ENCODE measurements around the gene HTR6.

Gene HTR6

GRCh38 chr1:19656780-19657466 is 7.8 kb upstream of the HTR6 start:
- no peak for DNase-seq (ENCODE audit: low spot score)
- no peak for TF ChIP-seq CTCF (IDR thresholded peaks at IDR 0.05; ENCODE audit: borderline replicate concordance, control extremely low read depth, extremely low read depth, insufficient read depth, missing control alignments)
- in situ Hi-C loops (cut with MboI; ENCODE audit: low sequenced_read_pairs, unreplicated experiment), result loop anchor here (10.0 kb wide), 1 partner anchor 322 kb away; no protein-coding TSS in a partner anchor

GRCh38 chr1:19657511-19657910 is 7.2 kb upstream of the HTR6 start:
- TF ChIP-seq CTCF (IDR thresholded peaks at IDR 0.05; ENCODE audit: borderline replicate concordance, control extremely low read depth, extremely low read depth, insufficient read depth, missing control alignments), result no peak
- in situ Hi-C loops (cut with MboI; ENCODE audit: low sequenced_read_pairs, unreplicated experiment), result loop anchor here (10.0 kb wide), 1 partner anchor 323 kb away; no protein-coding TSS in a partner anchor
- DNase-seq (ENCODE audit: low spot score), result no peak

- TF ChIP-seq CTCF (IDR thresholded peaks at IDR 0.05; ENCODE audit: borderline replicate concordance, control extremely low read depth, extremely low read depth, insufficient read depth, missing control alignments), result no peak
- no peak for DNase-seq (ENCODE audit: low spot score)
- in situ Hi-C loops (cut with MboI; ENCODE audit: low sequenced_read_pairs, unreplicated experiment), result loop anchor here (10.0 kb wide), 1 partner anchor 323 kb away; no protein-coding TSS in a partner anchor
Measured at GRCh38 chr1:19658186-19658585, 6.5 kb upstream of the HTR6 start.

- in situ Hi-C loops (cut with MboI; ENCODE audit: low sequenced_read_pairs, unreplicated experiment), result loop anchor here (5.0 kb wide), 1 partner anchor 41 kb away; no protein-coding TSS in a partner anchor
- TF ChIP-seq CTCF (IDR thresholded peaks at IDR 0.05; ENCODE audit: borderline replicate concordance, control extremely low read depth, extremely low read depth, insufficient read depth, missing control alignments), result peak; percentile 45
- no peak for DNase-seq (ENCODE audit: low spot score)
Measured at GRCh38 chr1:19661721-19662228, 2.9 kb upstream of the HTR6 start.

GRCh38 chr1:19662313-19662712 is 2.4 kb upstream of the HTR6 start:
- in situ Hi-C loops (cut with MboI; ENCODE audit: low sequenced_read_pairs, unreplicated experiment), result loop anchor here (5.0 kb wide), 1 partner anchor 40 kb away; no protein-coding TSS in a partner anchor
- DNase-seq (ENCODE audit: low spot score), result no peak
- no peak for TF ChIP-seq CTCF (IDR thresholded peaks at IDR 0.05; ENCODE audit: borderline replicate concordance, control extremely low read depth, extremely low read depth, insufficient read depth, missing control alignments)

GRCh38 chr1:19665186-19665495 is 466 bp downstream of the HTR6 start:
- DNase-seq (ENCODE audit: low spot score), result no peak
- in situ Hi-C loops (cut with MboI; ENCODE audit: low sequenced_read_pairs, unreplicated experiment), result no loop called here
- no peak for TF ChIP-seq CTCF (IDR thresholded peaks at IDR 0.05; ENCODE audit: borderline replicate concordance, control extremely low read depth, extremely low read depth, insufficient read depth, missing control alignments)
